ENCODE results near the gene CYP2C8.
"Not testable (repeated sequence)": the region's sequence is repeated elsewhere in the genome, so short reads cannot be mapped to it uniquely, and the experiment has no call there.

CYP2C8 gene

GRCh38 chr10:95069286-95069685, at the start of gene CYP2C8:
Gene CYP2C8 (minus strand): TSS chr10:95069497. CDS start chr10:95069402, 95 bp downstream.
- DNase-seq = no peak

GRCh38 chr10:95116869-95117269, 47.6 kb upstream of the CYP2C8 start:
- no peak for DNase-seq

GRCh38 chr10:95110823-95111222, 41.5 kb upstream of the CYP2C8 start:
- not testable (repeated sequence) for DNase-seq

- DNase-seq = no peak
Measured at GRCh38 chr10:95097805-95098204, 28.5 kb upstream of the CYP2C8 start.

GRCh38 chr10:95096143-95096542, 26.8 kb upstream of the CYP2C8 start:
- DNase-seq = no peak

GRCh38 chr10:95079626-95080025, 10.3 kb upstream of the CYP2C8 start:
- not testable (repeated sequence) for DNase-seq

- no peak for DNase-seq
Measured at GRCh38 chr10:95077556-95077955, 8.3 kb upstream of the CYP2C8 start.

GRCh38 chr10:95071107-95071660, 1.9 kb upstream of the CYP2C8 start:
- no peak for DNase-seq

GRCh38 chr10:95064125-95064524, 5.2 kb downstream of the CYP2C8 start:
- not testable (repeated sequence) for DNase-seq

GRCh38 chr10:95056744-95057363, 12.4 kb downstream of the CYP2C8 start:
- DNase-seq = no peak

GRCh38 chr10:95049919-95050318, 19.4 kb downstream of the CYP2C8 start:
- DNase-seq = no peak

- no peak for DNase-seq
Measured at GRCh38 chr10:95048206-95048605, 21.1 kb downstream of the CYP2C8 start.

- DNase-seq = no peak
Measured at GRCh38 chr10:95039281-95039680, 30.0 kb downstream of the CYP2C8 start.

- no peak for DNase-seq
Measured at GRCh38 chr10:95035332-95036295, 33.7 kb downstream of the CYP2C8 start.

GRCh38 chr10:95034401-95034800, 34.9 kb downstream of the CYP2C8 start:
- DNase-seq = no peak

GRCh38 chr10:95031656-95032055, 37.6 kb downstream of the CYP2C8 start:
- no peak for DNase-seq

GRCh38 chr10:95026461-95026860, 42.8 kb downstream of the CYP2C8 start:
- DNase-seq = no peak

- DNase-seq = no peak
Measured at GRCh38 chr10:94997741-94998174, 71.5 kb downstream of the CYP2C8 start.

- DNase-seq = no peak
Measured at GRCh38 chr10:94992811-94993210, 76.5 kb downstream of the CYP2C8 start.

- DNase-seq = no peak
Measured at GRCh38 chr10:94991243-94991888, 77.9 kb downstream of the CYP2C8 start.

- no peak for DNase-seq
Measured at GRCh38 chr10:94989192-94989591, 80.1 kb downstream of the CYP2C8 start.
